Esophagus muscularis mucosa (tissue), 4 donors: Measurements from ENCODE around the gene MSX2. TPM values are rescaled to one million over a fixed set of nuclear protein-coding genes. Genes with fewer than 3 reads are reported as not detected.

Experiments used
- DNase-seq: peaks from one replicate; pipeline ENCODE4 v3.0.0-alpha.2; 2017; ENCODE audit errors: extremely low spot score
- H3K27ac ChIP-seq, 4 donors: fragments of 200-600 bp; sonication (generic); replicated peaks in 1 of 4; 1 replicate in 3 of 4; 2 replicates in 1 of 4; pipeline ENCODE4 v1.5.1; 2016 to 2019; ENCODE audit warnings: mild to moderate bottlenecking in 1 of 4
- H3K27me3 ChIP-seq, 4 donors: fragments of 200-600 bp; sonication (generic); one replicate each; pipeline versions ENCODE4 v1.5.1 to v1.6.0; 2016 to 2019
- H3K36me3 ChIP-seq, 4 donors: fragments of 200-600 bp; sonication (generic); one replicate each; pipeline ENCODE4 v1.5.1; 2016 to 2019
- H3K4me1 ChIP-seq, 4 donors: fragments of 200-600 bp; sonication (generic); one replicate each; pipeline ENCODE4 v1.5.1; 2016 to 2019
- H3K4me3 ChIP-seq, 4 donors: fragments of 200-600 bp; sonication (generic); 1 replicate in 2 of 4; 2 replicates in 2 of 4; pipeline ENCODE4 v1.5.1; 2016 to 2019; ENCODE audit warnings: mild to moderate bottlenecking in 4 of 4, moderate library complexity in 1 of 4
- H3K9me3 ChIP-seq, 4 donors: fragments of 200-600 bp; sonication (generic); 1 replicate in 3 of 4; 2 replicates in 1 of 4; pipeline ENCODE4 v1.5.1; 2016 to 2019
- EP300 ChIP-seq: sonication (generic); formaldehyde crosslinking; IDR thresholded peaks from one replicate; pipeline ENCODE4 v1.6.1; 2017; ENCODE audit warnings: antibody characterized with exemption
- POLR2A ChIP-seq: fragments of 450-650 bp; IDR thresholded peaks from one replicate; pipeline ENCODE4 v1.6.1; 2017; ENCODE audit warnings: antibody characterized with exemption, moderate library complexity, mild to moderate bottlenecking, low read depth
- POLR2AphosphoS5 ChIP-seq, 2 donors: sonication (generic); formaldehyde crosslinking; IDR thresholded peaks; one replicate each; pipeline ENCODE4 v1.6.1; 2017; ENCODE audit warnings: antibody characterized with exemption in 2 of 2
- WGBS: methylation state at CpG from one replicate; pipeline ENCODE4 v1.1.5; 2018; 5-methylcytosine and 5-hydroxymethylcytosine counted together
- intact Hi-C: fragments of 100-400 bp; cut with DNase I; formaldehyde crosslinking; loops from one replicate; pipeline ENCODE4 v1.15.1; 2023
- total RNA-seq, 4 donors: library from RNA; depleted of rRNA; stranded (reverse); fragments of >200 nt; gene quantifications; one replicate each; pipeline versions ENCODE4 v1.1.0 to v1.2.1, GENCODE V29; 2016
- TF ChIP-seq, protein P1 (sequence below), 3 experiments: fragments of 200-600 bp in 2 of 3; fragments of 450-650 bp in 1 of 3; sonication (generic) in 2 of 3; IDR thresholded peaks; one replicate each; pipeline ENCODE4 v1.5.1; 2017 to 2019; ENCODE audit warnings: antibody characterized with exemption in 3 of 3, mild to moderate bottlenecking in 2 of 3, moderate library complexity in 1 of 3

Gene MSX2
- total RNA-seq, 4 donors from 2014 or later = 1.8 to 4.0 (median 2.2) TPM

DNA sequence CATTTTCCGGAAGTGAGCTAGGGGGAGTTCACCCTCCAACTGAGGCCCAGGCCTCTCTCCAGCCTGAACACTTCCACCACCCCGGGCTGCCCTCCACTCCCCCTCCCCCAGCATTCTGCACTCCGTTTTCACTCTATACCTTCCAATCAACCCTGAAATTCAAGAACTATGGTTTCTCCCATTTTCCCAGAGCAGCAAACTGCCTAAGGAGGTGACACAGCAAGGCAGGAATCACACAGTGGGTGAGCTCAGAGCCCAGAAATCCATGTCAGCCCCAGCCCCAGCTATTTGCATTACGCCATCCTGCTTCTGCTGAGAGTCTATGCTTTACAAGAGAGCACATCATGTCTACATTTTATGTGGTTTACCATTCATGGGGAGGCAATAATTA is 11.9 kb downstream of the MSX2 start:
- DNase-seq = no peak
- no peaks in the 10 kb centered on the region for H3K9me3 ChIP-seq
- peaks cover 0 to 86% (median 48%) of the 10 kb centered on the region in 4 donors for H3K27me3 ChIP-seq
- intact Hi-C loops = loop anchor here (5.0 kb wide), 2 partner anchors 319 to 409 kb away; no protein-coding TSS in a partner anchor
- TF ChIP-seq, protein P1, sequence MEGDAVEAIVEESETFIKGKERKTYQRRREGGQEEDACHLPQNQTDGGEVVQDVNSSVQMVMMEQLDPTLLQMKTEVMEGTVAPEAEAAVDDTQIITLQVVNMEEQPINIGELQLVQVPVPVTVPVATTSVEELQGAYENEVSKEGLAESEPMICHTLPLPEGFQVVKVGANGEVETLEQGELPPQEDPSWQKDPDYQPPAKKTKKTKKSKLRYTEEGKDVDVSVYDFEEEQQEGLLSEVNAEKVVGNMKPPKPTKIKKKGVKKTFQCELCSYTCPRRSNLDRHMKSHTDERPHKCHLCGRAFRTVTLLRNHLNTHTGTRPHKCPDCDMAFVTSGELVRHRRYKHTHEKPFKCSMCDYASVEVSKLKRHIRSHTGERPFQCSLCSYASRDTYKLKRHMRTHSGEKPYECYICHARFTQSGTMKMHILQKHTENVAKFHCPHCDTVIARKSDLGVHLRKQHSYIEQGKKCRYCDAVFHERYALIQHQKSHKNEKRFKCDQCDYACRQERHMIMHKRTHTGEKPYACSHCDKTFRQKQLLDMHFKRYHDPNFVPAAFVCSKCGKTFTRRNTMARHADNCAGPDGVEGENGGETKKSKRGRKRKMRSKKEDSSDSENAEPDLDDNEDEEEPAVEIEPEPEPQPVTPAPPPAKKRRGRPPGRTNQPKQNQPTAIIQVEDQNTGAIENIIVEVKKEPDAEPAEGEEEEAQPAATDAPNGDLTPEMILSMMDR (IDR thresholded peaks at IDR 0.05) = no peak
- TF ChIP-seq POLR2A (no peak), POLR2AphosphoS5 (IDR thresholded peaks at IDR 0.05) (no peak), EP300 (no peak)
- H3K4me3 ChIP-seq = no peak overlapping the region
- H3K4me1 ChIP-seq = peaks cover 6 to 22% (median 18%) of the 10 kb centered on the region in 4 donors
- 43% methylated on average over 4 of the region's 4 CpGs for WGBS
- H3K27ac ChIP-seq = no peak overlapping the region
- H3K36me3 ChIP-seq = no peaks in the 10 kb centered on the region

- Histone ChIP-seq H3K4me3 (no peak overlapping the region), H3K36me3 (no peaks in the 10 kb centered on the region), H3K27ac (no peak overlapping the region), H3K27me3 (peaks cover 0 to 81% (median 44%) of the 10 kb centered on the region in 4 donors), H3K4me1 (peaks cover 6 to 18% (median 16%) of the 10 kb centered on the region in 4 donors), H3K9me3 (no peaks in the 10 kb centered on the region)
- intact Hi-C loops = loop anchor here (5.0 kb wide), 2 partner anchors 319 to 409 kb away; no protein-coding TSS in a partner anchor
- 81% methylated on average over 1 of the region's 1 CpG for WGBS
- TF ChIP-seq, protein P1 (IDR thresholded peaks at IDR 0.05) = no peak
- no peak for TF ChIP-seq EP300
- no peak for TF ChIP-seq POLR2AphosphoS5 (IDR thresholded peaks at IDR 0.05)
- TF ChIP-seq POLR2A = no peak
- DNase-seq = no peak
Observed at GRCh38 chr5:174736777-174737176, 12.4 kb downstream of the MSX2 start.

- DNase-seq = no peak
- H3K36me3 ChIP-seq = no peaks in the 10 kb centered on the region
- no peak for TF ChIP-seq EP300
- TF ChIP-seq POLR2AphosphoS5 (IDR thresholded peaks at IDR 0.05) = no peak
- TF ChIP-seq, protein P1 (IDR thresholded peaks at IDR 0.05) = no peak
- TF ChIP-seq POLR2A = no peak
- H3K9me3 ChIP-seq = no peaks in the 10 kb centered on the region
- H3K4me1 ChIP-seq = peaks cover 6 to 12% (median 11%) of the 10 kb centered on the region in 4 donors
- no peak overlapping the region for H3K27ac ChIP-seq
- 37% methylated on average over 15 of the region's 15 CpGs for WGBS
- H3K27me3 ChIP-seq = peaks cover 0 to 81% (median 38%) of the 10 kb centered on the region in 4 donors
- intact Hi-C loops = loop anchor here (5.0 kb wide), 2 partner anchors 320 to 410 kb away; no protein-coding TSS in a partner anchor
- H3K4me3 ChIP-seq = no peak overlapping the region
Observed at GRCh38 chr5:174737330-174737729, 12.9 kb downstream of the MSX2 start.

- DNase-seq = no peak
- intact Hi-C loops = no loop called here
- Histone ChIP-seq H3K4me3 (no peak overlapping the region), H3K4me1 (no peaks in the 10 kb centered on the region), H3K9me3 (no peaks in the 10 kb centered on the region), H3K27ac (no peak overlapping the region), H3K36me3 (no peaks in the 10 kb centered on the region), H3K27me3 (peaks cover 0 to 70% (median 6%) of the 10 kb centered on the region in 4 donors)
- 65% methylated on average over 5 of the region's 5 CpGs for WGBS
- TF ChIP-seq POLR2AphosphoS5 (IDR thresholded peaks at IDR 0.05) (no peak), EP300 (no peak), POLR2A (no peak)
- TF ChIP-seq, protein P1 (IDR thresholded peaks at IDR 0.05) = no peak
Observed at GRCh38 chr5:174741352-174741751, 17.0 kb downstream of the MSX2 start.

GRCh38 chr5:174744896-174745295 is 20.5 kb downstream of the MSX2 start:
- peaks cover 0 to 56% (median 0%) of the 10 kb centered on the region in 4 donors for H3K27me3 ChIP-seq
- TF ChIP-seq, protein P1 (IDR thresholded peaks at IDR 0.05) = no peak
- TF ChIP-seq POLR2A = no peak
- TF ChIP-seq POLR2AphosphoS5 (IDR thresholded peaks at IDR 0.05) = no peak
- TF ChIP-seq EP300 = no peak

More at GRCh38 chr5:174744896-174745295, 20.5 kb downstream of the MSX2 start:
- no peaks in the 10 kb centered on the region for H3K9me3 ChIP-seq
- no peak for DNase-seq
- no peaks in the 10 kb centered on the region for H3K4me1 ChIP-seq
- intact Hi-C loops = no loop called here
- WGBS = 85% methylated on average over 2 of the region's 2 CpGs
- no peaks in the 10 kb centered on the region for H3K36me3 ChIP-seq
- H3K27ac ChIP-seq = no peak overlapping the region
- no peak overlapping the region for H3K4me3 ChIP-seq
